Measurements from ENCODE around the gene VPS52.

DNA sequence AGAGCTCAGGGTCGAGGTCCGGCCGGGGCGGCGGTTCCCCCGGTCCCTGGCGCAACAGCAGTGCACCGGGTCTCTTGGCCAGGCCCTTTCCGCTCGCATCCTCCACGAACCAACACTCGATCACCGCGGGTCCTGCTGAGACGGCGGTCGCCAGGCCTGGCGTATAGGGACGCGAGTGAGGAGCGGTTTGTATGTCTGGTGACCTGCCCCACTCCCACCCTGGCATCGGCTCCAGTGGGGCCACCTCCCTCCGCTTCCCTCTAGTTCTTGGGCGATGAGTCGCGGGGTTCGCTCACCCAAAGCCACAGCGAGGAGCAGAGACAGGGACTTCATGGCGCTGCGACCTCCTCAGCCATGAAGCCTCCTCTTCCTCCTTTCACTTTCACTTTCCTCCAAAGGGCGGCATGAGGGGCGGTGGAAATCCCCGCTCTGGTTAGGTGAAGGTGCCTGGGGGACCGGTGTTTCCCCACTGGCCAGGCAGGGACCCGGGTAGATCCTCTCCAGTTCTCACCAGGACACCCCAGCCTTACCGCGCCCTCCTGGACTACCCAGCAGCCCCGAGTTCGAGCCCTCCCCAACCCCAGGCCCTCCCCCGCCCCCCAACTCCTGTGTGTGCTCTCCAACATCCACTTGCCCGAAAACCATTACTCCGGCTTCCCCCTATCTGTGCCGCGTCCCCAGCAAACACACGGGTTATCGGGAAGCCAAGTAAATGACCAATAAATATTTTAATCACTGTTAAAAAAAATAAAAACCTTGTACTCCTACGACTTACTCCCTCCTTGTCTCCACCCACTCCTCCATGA, 42.2 kb upstream of the VPS52 start, which contains the start of gene TAPBP:
- peak; percentile 47 to 49 for TF ChIP-seq POLR2A (IDR thresholded peaks at IDR 0.05)
- TF ChIP-seq, protein P1, sequence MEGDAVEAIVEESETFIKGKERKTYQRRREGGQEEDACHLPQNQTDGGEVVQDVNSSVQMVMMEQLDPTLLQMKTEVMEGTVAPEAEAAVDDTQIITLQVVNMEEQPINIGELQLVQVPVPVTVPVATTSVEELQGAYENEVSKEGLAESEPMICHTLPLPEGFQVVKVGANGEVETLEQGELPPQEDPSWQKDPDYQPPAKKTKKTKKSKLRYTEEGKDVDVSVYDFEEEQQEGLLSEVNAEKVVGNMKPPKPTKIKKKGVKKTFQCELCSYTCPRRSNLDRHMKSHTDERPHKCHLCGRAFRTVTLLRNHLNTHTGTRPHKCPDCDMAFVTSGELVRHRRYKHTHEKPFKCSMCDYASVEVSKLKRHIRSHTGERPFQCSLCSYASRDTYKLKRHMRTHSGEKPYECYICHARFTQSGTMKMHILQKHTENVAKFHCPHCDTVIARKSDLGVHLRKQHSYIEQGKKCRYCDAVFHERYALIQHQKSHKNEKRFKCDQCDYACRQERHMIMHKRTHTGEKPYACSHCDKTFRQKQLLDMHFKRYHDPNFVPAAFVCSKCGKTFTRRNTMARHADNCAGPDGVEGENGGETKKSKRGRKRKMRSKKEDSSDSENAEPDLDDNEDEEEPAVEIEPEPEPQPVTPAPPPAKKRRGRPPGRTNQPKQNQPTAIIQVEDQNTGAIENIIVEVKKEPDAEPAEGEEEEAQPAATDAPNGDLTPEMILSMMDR (IDR thresholded peaks at IDR 0.05) = no peak
